NT2/D1 (cell line): ENCODE data around the gene CCL22.
A peak's percentile ranks its signal among the peaks of the same experiment; 100 is the strongest.
"Not testable (repeated sequence)": the region's sequence is repeated elsewhere in the genome, so short reads cannot be mapped to it uniquely, and the experiment has no call there.

ENCODE experiments used
- DNase-seq: peaks from one replicate; pipeline ENCODE4 v3.0.0-alpha.2; 2011; ENCODE audit warnings: low read depth, low spot score
- H3K27me3 ChIP-seq: 2 replicates; pipeline ENCODE4 v1.6.0; 2011; ENCODE audit warnings: mild to moderate bottlenecking; ENCODE audit not compliant: insufficient read length, insufficient read depth
- H3K36me3 ChIP-seq: 2 replicates; pipeline ENCODE4 v1.6.1; 2011; ENCODE audit warnings: mild to moderate bottlenecking, low read length, mixed read lengths; ENCODE audit not compliant: insufficient read depth, insufficient read length
- H3K4me1 ChIP-seq: 2 replicates; pipeline ENCODE4 v1.5.1; 2011; ENCODE audit not compliant: insufficient read depth, insufficient read length
- H3K4me3 ChIP-seq: 2 replicates; pipeline ENCODE4 v1.5.1; 2011; ENCODE audit warnings: low read depth; ENCODE audit not compliant: insufficient read length
- H3K9ac ChIP-seq: 2 replicates; pipeline ENCODE4 v1.6.0; 2011; ENCODE audit warnings: low read depth; ENCODE audit not compliant: insufficient read length
- H3K9me3 ChIP-seq: 2 replicates; pipeline ENCODE4 v1.5.1; 2011; ENCODE audit warnings: mild to moderate bottlenecking, low read length; ENCODE audit not compliant: insufficient read depth
- SUZ12 ChIP-seq: IDR thresholded peaks from 2 replicates; pipeline ENCODE4 v1.6.1; 2011; ENCODE audit not compliant: insufficient read length, insufficient read depth; ENCODE audit errors: extremely low read depth
- YY1 ChIP-seq: IDR thresholded peaks from 2 replicates; pipeline ENCODE4 v1.6.1; 2011; ENCODE audit not compliant: insufficient read length, insufficient read depth
- ZNF274 ChIP-seq: IDR thresholded peaks from 2 replicates; pipeline ENCODE4 v1.6.1; 2011; ENCODE audit warnings: mild to moderate bottlenecking, low read depth, low read length

CCL22 gene

GRCh38 chr16:57392694-57393093, 34.1 kb downstream of the CCL22 start:
- H3K9me3 ChIP-seq: peaks cover 8% of the 10 kb centered on the region; the same call in 1 of the 2 replicates
- no peaks in the 10 kb centered on the region for H3K4me1 ChIP-seq
- TF ChIP-seq SUZ12 (no peak), ZNF274 (no peak), YY1 (no peak)
- H3K27me3 ChIP-seq: no peaks in the 10 kb centered on the region
- H3K36me3 ChIP-seq: no peaks in the 10 kb centered on the region
- no peak overlapping the region for H3K4me3 ChIP-seq
- no peak overlapping the region for H3K9ac ChIP-seq
- no peak for DNase-seq

- Histone ChIP-seq H3K9me3 (peaks cover 8% of the 10 kb centered on the region; the same call in 1 of the 2 replicates), H3K4me3 (no peak overlapping the region), H3K36me3 (no peaks in the 10 kb centered on the region), H3K27me3 (no peaks in the 10 kb centered on the region), H3K9ac (no peak overlapping the region), H3K4me1 (no peaks in the 10 kb centered on the region)
- no peak for TF ChIP-seq YY1
- TF ChIP-seq ZNF274: no peak
- DNase-seq: no peak
Measured at GRCh38 chr16:57394444-57394843, 35.9 kb downstream of the CCL22 start.

- Histone ChIP-seq H3K4me3 (no peak overlapping the region), H3K9ac (no peak overlapping the region), H3K9me3 (peaks cover 8% of the 10 kb centered on the region; the same call in 1 of the 2 replicates), H3K36me3 (no peaks in the 10 kb centered on the region), H3K27me3 (no peaks in the 10 kb centered on the region), H3K4me1 (no peaks in the 10 kb centered on the region)
- DNase-seq: no peak
- no peak for TF ChIP-seq SUZ12
- no peak for TF ChIP-seq ZNF274
- no peak for TF ChIP-seq YY1
Measured at GRCh38 chr16:57395026-57395425, 36.4 kb downstream of the CCL22 start.

GRCh38 chr16:57396786-57397185, 38.2 kb downstream of the CCL22 start:
- TF ChIP-seq SUZ12: no peak
- TF ChIP-seq ZNF274: no peak
- no peak for TF ChIP-seq YY1
- no peaks in the 10 kb centered on the region for H3K27me3 ChIP-seq
- H3K4me3 ChIP-seq: no peak overlapping the region
- H3K4me1 ChIP-seq: no peaks in the 10 kb centered on the region
- no peak for DNase-seq
- no peaks in the 10 kb centered on the region for H3K36me3 ChIP-seq
- H3K9me3 ChIP-seq: peaks cover 8% of the 10 kb centered on the region; the same call in 1 of the 2 replicates
- H3K9ac ChIP-seq: no peak overlapping the region

- not testable (repeated sequence) for H3K4me3 ChIP-seq, H3K27me3 ChIP-seq, H3K36me3 ChIP-seq, H3K4me1 ChIP-seq, DNase-seq, H3K9ac ChIP-seq, H3K9me3 ChIP-seq
Measured at GRCh38 chr16:57397493-57397892, 38.9 kb downstream of the CCL22 start.

GRCh38 chr16:57401943-57402640, 43.5 kb downstream of the CCL22 start:
- no peak overlapping the region for H3K4me3 ChIP-seq
- no peaks in the 10 kb centered on the region for H3K4me1 ChIP-seq
- H3K9ac ChIP-seq: no peak overlapping the region
- no peaks in the 10 kb centered on the region for H3K9me3 ChIP-seq
- DNase-seq: no peak
- H3K36me3 ChIP-seq: no peaks in the 10 kb centered on the region
- TF ChIP-seq ZNF274 (no peak), SUZ12 (no peak), YY1 (no peak)
- no peaks in the 10 kb centered on the region for H3K27me3 ChIP-seq

- peak within 1 kb of the TSS; percentile 37 for H3K9ac ChIP-seq
- no peak for TF ChIP-seq YY1
- TF ChIP-seq SUZ12: no peak
- TF ChIP-seq ZNF274: no peak
- no peak for DNase-seq
Measured at GRCh38 chr16:57403965-57404817, 45.6 kb downstream of the CCL22 start, which contains the start of gene CCL17. TSS of gene CCL17 (plus strand) at chr16:57404767. CDS start at chr16:57413933, 9,166 bp downstream.

More at GRCh38 chr16:57403965-57404817, 45.6 kb downstream of the CCL22 start, which contains the start of gene CCL17:
- no peaks in the 10 kb centered on the region for H3K4me1 ChIP-seq
- H3K9me3 ChIP-seq: no peaks in the 10 kb centered on the region
- H3K36me3 ChIP-seq: no peaks in the 10 kb centered on the region
- no peaks in the 10 kb centered on the region for H3K27me3 ChIP-seq
- H3K4me3 ChIP-seq: no peak within 1 kb of the TSS
